ENCODE data around the gene SMIM7. TPM values are rescaled to one million over a fixed set of nuclear protein-coding genes. Genes with fewer than 3 reads are reported as not detected.

Gene SMIM7
- total and polyA plus RNA-seq, 2 of the 13 experiments (the other 11 are each of a cell fraction or from before 2014, with no cell fraction given): 55.7 to 74.9 TPM

DNA sequence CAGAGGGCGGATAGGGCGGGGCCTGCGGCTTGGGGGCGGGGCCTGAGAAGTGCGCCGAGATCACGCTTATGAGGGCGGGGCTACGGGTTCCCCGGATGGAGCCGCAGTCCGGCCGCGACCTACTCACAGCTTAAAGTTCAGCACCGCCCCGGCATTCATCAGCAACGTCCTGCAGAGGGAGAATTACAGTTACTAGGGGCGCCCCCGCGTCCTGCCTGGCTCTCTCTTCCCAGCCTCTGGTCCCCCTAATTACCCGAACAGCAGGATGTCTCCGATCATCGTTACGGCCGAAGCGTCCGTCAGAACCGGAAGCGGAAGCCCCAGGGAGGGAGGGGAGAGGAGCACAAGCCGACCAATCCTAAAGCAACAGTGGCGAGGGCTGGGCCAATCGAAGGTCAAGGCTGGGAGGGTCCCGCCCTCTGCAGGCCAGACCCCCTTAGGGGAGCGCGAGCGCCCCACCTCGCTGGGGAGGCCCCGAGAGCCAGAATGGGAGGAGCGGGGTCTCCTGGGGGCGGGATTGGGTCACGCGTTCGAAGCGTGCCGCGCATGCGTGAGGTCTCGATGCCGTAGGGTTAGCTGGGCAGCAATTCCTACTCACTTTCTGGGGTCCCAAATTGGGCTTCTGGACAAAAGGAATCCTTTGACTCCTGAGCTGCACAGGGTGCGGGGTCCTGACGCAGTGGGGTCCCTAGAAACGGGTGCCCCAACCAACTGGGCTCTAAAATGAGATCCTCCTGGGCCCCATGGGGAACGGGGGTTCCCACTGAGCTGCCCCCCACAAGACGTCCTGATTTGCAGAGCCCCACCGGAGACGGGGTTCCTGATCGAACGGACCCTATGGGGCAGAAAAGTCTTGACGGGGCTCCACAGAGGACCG is at the start of gene SMIM7 (continued):
- peak; percentile 77 for TF ChIP-seq MYC (CRISPR knock-in tag; IDR thresholded peaks at IDR 0.05; ENCODE audit: borderline replicate concordance)
- TF ChIP-seq FOSL2 (CRISPR knock-in tag; IDR thresholded peaks at IDR 0.05): peak; percentile 13; the same call in 1 of the 2 replicates
- no peak for TF ChIP-seq TP53 (CRISPR knock-in tag; conservative IDR thresholded peaks at IDR 0.05)
- TF ChIP-seq, protein P1, sequence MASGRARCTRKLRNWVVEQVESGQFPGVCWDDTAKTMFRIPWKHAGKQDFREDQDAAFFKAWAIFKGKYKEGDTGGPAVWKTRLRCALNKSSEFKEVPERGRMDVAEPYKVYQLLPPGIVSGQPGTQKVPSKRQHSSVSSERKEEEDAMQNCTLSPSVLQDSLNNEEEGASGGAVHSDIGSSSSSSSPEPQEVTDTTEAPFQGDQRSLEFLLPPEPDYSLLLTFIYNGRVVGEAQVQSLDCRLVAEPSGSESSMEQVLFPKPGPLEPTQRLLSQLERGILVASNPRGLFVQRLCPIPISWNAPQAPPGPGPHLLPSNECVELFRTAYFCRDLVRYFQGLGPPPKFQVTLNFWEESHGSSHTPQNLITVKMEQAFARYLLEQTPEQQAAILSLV (CRISPR knock-in tag; IDR thresholded peaks at IDR 0.05; ENCODE audit: borderline replicate concordance): no peak
- TF ChIP-seq ZNF549 (CRISPR knock-in tag; IDR thresholded peaks at IDR 0.05): no peak
- TF ChIP-seq ZMYM3 (CRISPR knock-in tag; IDR thresholded peaks at IDR 0.05): no peak
- TF ChIP-seq ZNF768 (CRISPR knock-in tag; IDR thresholded peaks at IDR 0.05): 0 out of 2 replicates have a peak, but pooled peaks have one; percentile 12
- TF ChIP-seq ZNF446 (CRISPR knock-in tag; IDR thresholded peaks at IDR 0.05): 0 out of 2 replicates have a peak, but pooled peaks have one; percentile 64
- TF ChIP-seq DNMT3B (CRISPR knock-in tag; conservative IDR thresholded peaks at IDR 0.05): peak; percentile 50; the same call in 1 of the 2 replicates
- TF ChIP-seq NFE2 (CRISPR knock-in tag; IDR thresholded peaks at IDR 0.05): no peak
- no peak for TF ChIP-seq ZNF780A (CRISPR knock-in tag; IDR thresholded peaks at IDR 0.05)
- peak; percentile 61 for TF ChIP-seq ELF3 (CRISPR knock-in tag; IDR thresholded peaks at IDR 0.05)
- TF ChIP-seq, protein P2, sequence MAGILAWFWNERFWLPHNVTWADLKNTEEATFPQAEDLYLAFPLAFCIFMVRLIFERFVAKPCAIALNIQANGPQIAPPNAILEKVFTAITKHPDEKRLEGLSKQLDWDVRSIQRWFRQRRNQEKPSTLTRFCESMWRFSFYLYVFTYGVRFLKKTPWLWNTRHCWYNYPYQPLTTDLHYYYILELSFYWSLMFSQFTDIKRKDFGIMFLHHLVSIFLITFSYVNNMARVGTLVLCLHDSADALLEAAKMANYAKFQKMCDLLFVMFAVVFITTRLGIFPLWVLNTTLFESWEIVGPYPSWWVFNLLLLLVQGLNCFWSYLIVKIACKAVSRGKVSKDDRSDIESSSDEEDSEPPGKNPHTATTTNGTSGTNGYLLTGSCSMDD (CRISPR knock-in tag; IDR thresholded peaks at IDR 0.05): no peak
- peak; percentile 64; the same call in 1 of the 2 replicates for TF ChIP-seq GATA4 (IDR thresholded peaks at IDR 0.05; ENCODE audit: borderline replicate concordance, low read depth)
- TF ChIP-seq ZNF781 (CRISPR knock-in tag; IDR thresholded peaks at IDR 0.05; ENCODE audit: borderline replicate concordance, not compliant biosample characterization): no peak
- no peak for TF ChIP-seq CENPT (CRISPR knock-in tag; IDR thresholded peaks at IDR 0.05; ENCODE audit: low read depth)
- TF ChIP-seq ZSCAN29 (CRISPR knock-in tag; conservative IDR thresholded peaks at IDR 0.05): no peak
- TF ChIP-seq ZNF260 (CRISPR knock-in tag; IDR thresholded peaks at IDR 0.05; ENCODE audit: borderline replicate concordance, low read depth): no peak
- TF ChIP-seq RBFOX2 (IDR thresholded peaks at IDR 0.05; ENCODE audit: low read depth, low read length): peak; percentile 81
- peak; percentile 69; the same call in 1 of the 2 replicates for TF ChIP-seq TBX2 (CRISPR knock-in tag; IDR thresholded peaks at IDR 0.05; ENCODE audit: borderline replicate concordance)
- TF ChIP-seq, protein P3, sequence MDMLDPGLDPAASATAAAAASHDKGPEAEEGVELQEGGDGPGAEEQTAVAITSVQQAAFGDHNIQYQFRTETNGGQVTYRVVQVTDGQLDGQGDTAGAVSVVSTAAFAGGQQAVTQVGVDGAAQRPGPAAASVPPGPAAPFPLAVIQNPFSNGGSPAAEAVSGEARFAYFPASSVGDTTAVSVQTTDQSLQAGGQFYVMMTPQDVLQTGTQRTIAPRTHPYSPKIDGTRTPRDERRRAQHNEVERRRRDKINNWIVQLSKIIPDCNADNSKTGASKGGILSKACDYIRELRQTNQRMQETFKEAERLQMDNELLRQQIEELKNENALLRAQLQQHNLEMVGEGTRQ (IDR thresholded peaks at IDR 0.05; ENCODE audit: low read depth, low read length): peak; percentile 40; the same call in 1 of the 2 replicates
- TF ChIP-seq, protein P3 (CRISPR knock-in tag; IDR thresholded peaks at IDR 0.05; ENCODE audit: borderline replicate concordance): no peak
- TF ChIP-seq AHR (CRISPR knock-in tag; IDR thresholded peaks at IDR 0.05): no peak
- TF ChIP-seq ZNF879 (CRISPR knock-in tag; IDR thresholded peaks at IDR 0.05): 0 out of 2 replicates have a peak, but pooled peaks have one; percentile 15
- TF ChIP-seq PPARG (CRISPR knock-in tag; conservative IDR thresholded peaks at IDR 0.05): peak; percentile 52
- TF ChIP-seq SKI (IDR thresholded peaks at IDR 0.05; ENCODE audit: partially characterized antibody): no peak
- 0 out of 2 replicates have a peak, but pooled peaks have one; percentile 58 for TF ChIP-seq ZFP37 (CRISPR knock-in tag; IDR thresholded peaks at IDR 0.05; ENCODE audit: borderline replicate concordance)
- peak; percentile 98 for TF ChIP-seq ARNTL (CRISPR knock-in tag; IDR thresholded peaks at IDR 0.05)
